ENCODE data around the gene FURIN.
"Not testable (repeated sequence)": the region's sequence is repeated elsewhere in the genome, so short reads cannot be mapped to it uniquely, and the experiment has no call there.

The FURIN gene

DNA sequence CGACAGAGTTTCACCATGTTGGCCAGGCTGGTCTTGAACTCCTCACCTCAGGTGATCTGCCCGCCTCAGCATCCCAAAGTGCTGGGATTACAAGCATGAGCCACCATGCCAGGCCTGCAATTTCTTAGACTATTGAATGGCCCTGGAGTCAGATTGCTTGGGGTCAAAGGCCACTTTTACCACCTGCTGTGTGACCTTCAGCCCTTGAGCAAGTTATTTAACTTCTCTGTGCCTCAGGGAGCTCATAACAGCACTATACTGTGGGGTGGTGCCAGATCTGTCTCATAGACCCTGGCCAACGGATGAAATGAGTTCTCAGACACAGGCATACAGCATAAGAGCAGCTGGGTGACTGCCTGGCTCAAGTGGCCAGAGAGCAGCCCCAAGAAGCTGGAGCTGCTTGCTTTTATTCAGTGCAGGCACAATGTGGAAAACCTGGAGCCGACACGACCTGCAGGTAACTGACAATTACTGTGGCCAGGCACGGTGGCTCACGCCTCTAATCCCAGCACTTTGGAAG, 44.9 kb upstream of the FURIN start:
- H2BK5ac ChIP-seq (ENCODE audit: low read length) = no peak overlapping the region
- no peak overlapping the region for H2BK120ac ChIP-seq (ENCODE audit: low read depth, low read length)
- no peak overlapping the region for H2AK5ac ChIP-seq (ENCODE audit: low read length)
- H3K27me3 ChIP-seq (ENCODE audit: insufficient read depth, low read length, poor library complexity) = no peaks in the 10 kb centered on the region
- H3K27ac ChIP-seq (ENCODE audit: low read depth, low read length) = no peak overlapping the region
- H3K36me3 ChIP-seq (ENCODE audit: control insufficient read depth, insufficient read depth, low read length) = no peaks in the 10 kb centered on the region
- no peak overlapping the region for H4K8ac ChIP-seq (ENCODE audit: low read depth, low read length)
- WGBS (ENCODE audit: extremely low coverage, insufficient coverage, low lambda C conversion rate) = no CpG with 5 or more reads among the region's 7 CpGs
- no peaks in the 10 kb centered on the region for H3K79me1 ChIP-seq (ENCODE audit: low read length)
- no peak overlapping the region for H3K4me3 ChIP-seq (ENCODE audit: low read length)
- H3K79me2 ChIP-seq (ENCODE audit: control insufficient read depth, insufficient read depth, low read length) = no peaks in the 10 kb centered on the region
- no peak overlapping the region for H2BK15ac ChIP-seq (replicated peaks; ENCODE audit: low read depth)
- H3K4me1 ChIP-seq (ENCODE audit: control insufficient read depth, low read depth, low read length) = no peaks in the 10 kb centered on the region
- no peak overlapping the region for H3K18ac ChIP-seq (ENCODE audit: low read length)
- no peak for DNase-seq
- no peak overlapping the region for H3K56ac ChIP-seq (ENCODE audit: low read length)
- H3K4me2 ChIP-seq (ENCODE audit: low read length) = no peak overlapping the region
- H3K23ac ChIP-seq (ENCODE audit: low read length) = no peak overlapping the region
- H3K4ac ChIP-seq (ENCODE audit: low read depth, low read length) = no peak overlapping the region
- no peak overlapping the region for H4K5ac ChIP-seq (ENCODE audit: low read length)
- no peak overlapping the region for H3K9ac ChIP-seq (ENCODE audit: low read length)

DNA sequence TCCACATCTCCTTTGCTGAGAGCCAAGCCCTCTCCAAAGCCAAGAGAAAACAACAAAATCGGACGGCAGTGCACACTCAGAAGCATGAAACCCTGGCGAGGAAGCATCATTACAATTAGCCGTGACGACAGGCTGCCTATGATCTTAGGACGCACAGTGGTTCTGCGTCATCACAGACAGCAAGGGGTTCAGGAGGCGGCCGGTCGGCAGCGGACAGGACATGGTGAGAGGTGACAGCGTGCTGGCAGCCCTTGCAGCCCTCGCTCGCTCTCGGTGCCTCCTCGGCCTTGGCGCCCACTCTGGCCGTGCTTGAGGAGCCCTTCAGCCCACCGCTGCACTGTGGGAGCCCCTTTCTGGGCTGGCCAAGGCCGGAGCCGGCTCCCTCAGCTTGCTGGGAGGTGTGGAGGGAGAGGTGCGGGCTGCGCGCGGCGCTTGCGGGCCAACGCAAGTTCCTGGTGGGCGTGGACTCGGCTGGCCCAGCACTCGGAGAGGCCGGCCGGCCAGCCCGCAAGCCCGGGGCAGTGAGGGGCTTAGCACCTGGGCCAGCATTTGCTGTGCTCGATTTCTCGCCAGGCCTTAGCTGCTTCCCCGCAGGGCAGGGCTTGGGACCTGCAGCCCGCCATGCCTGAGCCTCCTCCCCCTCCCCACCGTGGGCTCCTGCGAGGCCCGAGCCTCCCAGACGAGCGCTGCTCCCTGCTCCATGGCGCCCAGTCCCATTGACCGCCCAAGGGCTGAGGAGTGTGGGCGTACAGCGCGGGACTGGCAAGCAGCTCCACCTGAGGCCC, 43.1 kb upstream of the FURIN start:
- DNase-seq; H3K4me3 ChIP-seq (ENCODE audit: low read length); H3K27me3 ChIP-seq (ENCODE audit: insufficient read depth, low read length, poor library complexity); H2BK5ac ChIP-seq (ENCODE audit: low read length); H4K8ac ChIP-seq (ENCODE audit: low read depth, low read length); H3K18ac ChIP-seq (ENCODE audit: low read length); H3K4ac ChIP-seq (ENCODE audit: low read depth, low read length); H3K27ac ChIP-seq (ENCODE audit: low read depth, low read length); H2BK120ac ChIP-seq (ENCODE audit: low read depth, low read length); H2AK5ac ChIP-seq (ENCODE audit: low read length); H3K4me2 ChIP-seq (ENCODE audit: low read length); H3K23ac ChIP-seq (ENCODE audit: low read length); H3K9ac ChIP-seq (ENCODE audit: low read length); H3K56ac ChIP-seq (ENCODE audit: low read length); H3K36me3 ChIP-seq (ENCODE audit: control insufficient read depth, insufficient read depth, low read length); H3K4me1 ChIP-seq (ENCODE audit: control insufficient read depth, low read depth, low read length); H2BK15ac ChIP-seq (replicated peaks; ENCODE audit: low read depth); H4K5ac ChIP-seq (ENCODE audit: low read length); H3K79me1 ChIP-seq (ENCODE audit: low read length); H3K79me2 ChIP-seq (ENCODE audit: control insufficient read depth, insufficient read depth, low read length): not testable (repeated sequence)
- WGBS (ENCODE audit: extremely low coverage, insufficient coverage, low lambda C conversion rate) = no CpG with 5 or more reads among the region's 49 CpGs

DNA sequence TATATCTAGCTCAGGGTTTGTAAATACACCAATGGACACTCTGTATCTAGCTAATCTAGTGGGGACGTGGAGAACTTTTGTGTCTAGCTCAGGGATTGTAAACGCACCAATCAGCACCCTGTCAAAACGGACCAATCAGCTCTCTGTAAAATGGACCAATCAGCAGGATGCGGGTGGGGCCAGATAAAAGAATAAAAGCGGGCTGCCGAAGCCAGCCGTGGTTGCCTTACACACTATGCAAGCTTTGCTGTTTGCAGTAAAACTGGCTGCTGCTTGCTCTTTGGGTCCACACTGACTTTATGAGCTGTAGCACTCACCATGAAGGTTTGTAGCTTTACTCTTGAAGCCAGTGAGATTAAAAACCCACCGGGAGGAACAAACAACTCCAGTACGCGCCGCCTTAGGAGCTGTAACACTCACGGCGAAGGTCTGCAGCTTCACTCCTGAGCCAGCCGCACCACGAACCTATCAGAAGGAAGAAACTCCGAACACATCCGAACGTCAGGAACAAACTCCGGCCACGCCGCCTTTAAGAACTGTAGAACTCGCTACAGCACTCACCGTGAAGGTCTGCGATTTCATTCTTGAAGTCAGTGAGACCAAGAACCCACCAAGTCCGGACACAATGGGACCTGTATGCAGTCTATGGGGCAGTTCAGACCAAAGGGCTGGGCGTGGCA, 42.0 kb upstream of the FURIN start:
- not testable (repeated sequence) for H3K36me3 ChIP-seq (ENCODE audit: control insufficient read depth, insufficient read depth, low read length); H2BK5ac ChIP-seq (ENCODE audit: low read length); H3K4ac ChIP-seq (ENCODE audit: low read depth, low read length); H3K4me3 ChIP-seq (ENCODE audit: low read length); H3K79me1 ChIP-seq (ENCODE audit: low read length); H2AK5ac ChIP-seq (ENCODE audit: low read length); H3K56ac ChIP-seq (ENCODE audit: low read length); H3K27ac ChIP-seq (ENCODE audit: low read depth, low read length); H3K18ac ChIP-seq (ENCODE audit: low read length); H4K8ac ChIP-seq (ENCODE audit: low read depth, low read length); DNase-seq; H2BK15ac ChIP-seq (replicated peaks; ENCODE audit: low read depth); H3K9ac ChIP-seq (ENCODE audit: low read length); H3K4me2 ChIP-seq (ENCODE audit: low read length); H3K23ac ChIP-seq (ENCODE audit: low read length); H3K79me2 ChIP-seq (ENCODE audit: control insufficient read depth, insufficient read depth, low read length); H2BK120ac ChIP-seq (ENCODE audit: low read depth, low read length); H3K27me3 ChIP-seq (ENCODE audit: insufficient read depth, low read length, poor library complexity); H4K5ac ChIP-seq (ENCODE audit: low read length); H3K4me1 ChIP-seq (ENCODE audit: control insufficient read depth, low read depth, low read length)
- no CpG with 5 or more reads among the region's 26 CpGs for WGBS (ENCODE audit: extremely low coverage, insufficient coverage, low lambda C conversion rate)

DNA sequence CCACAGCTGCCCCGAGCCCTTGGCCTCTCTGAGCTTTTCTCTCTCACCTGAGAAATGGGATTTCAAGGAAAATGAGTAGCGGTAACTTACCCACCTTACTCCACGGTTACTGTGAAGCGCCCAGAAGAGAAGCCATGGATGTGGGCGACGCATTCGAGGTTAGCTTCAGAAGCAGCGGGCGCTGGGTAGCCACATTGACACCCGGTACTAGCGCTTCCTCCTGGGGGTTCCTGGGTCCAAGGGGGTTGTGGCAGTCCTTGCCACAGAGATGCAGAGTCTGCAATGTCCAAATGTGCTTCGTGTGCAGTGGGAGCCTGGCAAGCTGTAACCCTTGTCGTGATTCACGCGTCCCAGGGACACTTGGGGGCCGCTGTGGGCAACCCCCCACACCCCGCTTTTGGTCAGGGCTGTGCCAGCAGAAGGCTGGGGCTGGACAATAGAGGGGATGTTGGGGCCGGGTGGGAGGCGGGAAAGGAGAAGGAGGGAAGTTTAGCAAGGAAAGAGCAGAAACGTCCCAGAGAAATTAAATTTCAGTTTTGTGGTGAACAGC, 41.4 kb upstream of the FURIN start:
- Histone ChIP-seq H3K27me3 (ENCODE audit: insufficient read depth, low read length, poor library complexity) (no peaks in the 10 kb centered on the region), H3K36me3 (ENCODE audit: control insufficient read depth, insufficient read depth, low read length) (no peaks in the 10 kb centered on the region), H3K18ac (ENCODE audit: low read length) (no peak overlapping the region), H3K4ac (ENCODE audit: low read depth, low read length) (no peak overlapping the region), H3K4me3 (ENCODE audit: low read length) (no peak overlapping the region), H2BK120ac (ENCODE audit: low read depth, low read length) (no peak overlapping the region), H3K4me1 (ENCODE audit: control insufficient read depth, low read depth, low read length) (no peaks in the 10 kb centered on the region), H3K27ac (ENCODE audit: low read depth, low read length) (no peak overlapping the region), H2AK5ac (ENCODE audit: low read length) (no peak overlapping the region), H3K4me2 (ENCODE audit: low read length) (no peak overlapping the region), H3K79me2 (ENCODE audit: control insufficient read depth, insufficient read depth, low read length) (no peaks in the 10 kb centered on the region), H3K9ac (ENCODE audit: low read length) (no peak overlapping the region), H3K23ac (ENCODE audit: low read length) (no peak overlapping the region), H3K56ac (ENCODE audit: low read length) (no peak overlapping the region), H2BK15ac (replicated peaks; ENCODE audit: low read depth) (no peak overlapping the region), H2BK5ac (ENCODE audit: low read length) (no peak overlapping the region), H4K5ac (ENCODE audit: low read length) (no peak overlapping the region), H3K79me1 (ENCODE audit: low read length) (no peaks in the 10 kb centered on the region), H4K8ac (ENCODE audit: low read depth, low read length) (no peak overlapping the region)
- no CpG with 5 or more reads among the region's 20 CpGs for WGBS (ENCODE audit: extremely low coverage, insufficient coverage, low lambda C conversion rate)
- no peak for DNase-seq

DNA sequence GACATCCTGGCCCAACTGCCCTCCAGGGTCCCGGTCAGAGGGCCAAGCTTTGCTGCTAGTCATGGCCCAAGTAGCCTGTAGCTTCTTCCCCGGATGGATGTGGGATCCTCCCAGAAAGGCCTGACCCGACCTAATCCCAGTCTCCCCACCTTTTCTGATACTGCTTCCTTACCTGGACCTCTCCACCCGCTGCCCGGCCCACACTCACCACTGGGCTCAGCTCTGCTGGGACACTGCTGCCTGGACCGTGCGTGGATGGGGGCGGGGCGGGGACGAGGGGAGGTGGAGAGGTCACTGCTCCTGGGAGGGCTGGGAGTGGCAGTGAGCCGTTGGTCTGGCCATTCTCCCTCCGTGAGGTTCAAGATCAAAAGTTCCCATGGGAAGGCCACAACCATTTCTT, 40.3 kb upstream of the FURIN start:
- no peak for DNase-seq
- Histone ChIP-seq H3K56ac (ENCODE audit: low read length) (no peak overlapping the region), H3K4me2 (ENCODE audit: low read length) (no peak overlapping the region), H3K23ac (ENCODE audit: low read length) (no peak overlapping the region), H3K4ac (ENCODE audit: low read depth, low read length) (no peak overlapping the region), H3K27ac (ENCODE audit: low read depth, low read length) (no peak overlapping the region), H2BK5ac (ENCODE audit: low read length) (no peak overlapping the region), H4K5ac (ENCODE audit: low read length) (no peak overlapping the region), H3K36me3 (ENCODE audit: control insufficient read depth, insufficient read depth, low read length) (no peaks in the 10 kb centered on the region), H3K4me1 (ENCODE audit: control insufficient read depth, low read depth, low read length) (no peaks in the 10 kb centered on the region), H3K9ac (ENCODE audit: low read length) (no peak overlapping the region), H2BK15ac (replicated peaks; ENCODE audit: low read depth) (no peak overlapping the region), H3K79me1 (ENCODE audit: low read length) (no peaks in the 10 kb centered on the region), H3K27me3 (ENCODE audit: insufficient read depth, low read length, poor library complexity) (no peaks in the 10 kb centered on the region), H3K79me2 (ENCODE audit: control insufficient read depth, insufficient read depth, low read length) (no peaks in the 10 kb centered on the region), H3K4me3 (ENCODE audit: low read length) (no peak overlapping the region), H2BK120ac (ENCODE audit: low read depth, low read length) (no peak overlapping the region), H3K18ac (ENCODE audit: low read length) (no peak overlapping the region), H2AK5ac (ENCODE audit: low read length) (no peak overlapping the region), H4K8ac (ENCODE audit: low read depth, low read length) (no peak overlapping the region)
- WGBS (ENCODE audit: extremely low coverage, insufficient coverage, low lambda C conversion rate) = no CpG with 5 or more reads among the region's 12 CpGs

All from mesendoderm (in vitro differentiated cells).